Ishikawa (cell line): Measurements from ENCODE around the gene IFRD2.

Experiments
- CEBPB ChIP-seq: IDR thresholded peaks from 2 replicates; pipeline ENCODE4 v1.6.1; 2012
- CREB1 ChIP-seq: IDR thresholded peaks from 2 replicates; pipeline ENCODE4 v1.6.1; 2012; ENCODE audit warnings: low read depth
- EGR1 ChIP-seq: IDR thresholded peaks from 2 replicates; pipeline ENCODE4 v1.6.1; 2012
- EP300 ChIP-seq: IDR thresholded peaks from 2 replicates; pipeline ENCODE4 v1.6.1; 2012; ENCODE audit warnings: borderline replicate concordance
- FOXM1 ChIP-seq: IDR thresholded peaks from 2 replicates; pipeline ENCODE4 v1.6.1; 2012; ENCODE audit warnings: low read depth, borderline replicate concordance
- MAX ChIP-seq: IDR thresholded peaks from 2 replicates; pipeline ENCODE4 v1.6.1; 2012
- NFIC ChIP-seq: IDR thresholded peaks from 2 replicates; pipeline ENCODE4 v1.6.1; 2012
- RAD21 ChIP-seq: IDR thresholded peaks from 2 replicates; pipeline ENCODE4 v1.6.1; 2012; ENCODE audit warnings: low read depth
- REST ChIP-seq: IDR thresholded peaks from 2 replicates; pipeline ENCODE4 v1.6.1; 2012; ENCODE audit warnings: low read depth, mild to moderate bottlenecking
- TAF1 ChIP-seq: IDR thresholded peaks from 2 replicates; pipeline ENCODE4 v1.6.1; 2012; ENCODE audit warnings: low read depth, mild to moderate bottlenecking
- TCF12 ChIP-seq: IDR thresholded peaks from 2 replicates; pipeline ENCODE4 v1.6.1; 2012; ENCODE audit warnings: low read depth
- TEAD4 ChIP-seq: IDR thresholded peaks from 2 replicates; pipeline ENCODE4 v1.6.1; 2012
- USF1 ChIP-seq: IDR thresholded peaks from 2 replicates; pipeline ENCODE4 v1.6.1; 2012
- YY1 ChIP-seq: IDR thresholded peaks from 2 replicates; pipeline ENCODE4 v1.6.1; 2012; ENCODE audit warnings: low read depth
- ZBTB7A ChIP-seq: IDR thresholded peaks from 2 replicates; pipeline ENCODE4 v1.6.1; 2012; ENCODE audit warnings: low read depth

The IFRD2 gene

GRCh38 chr3:50321336-50322114 lies 29.3 kb upstream of the IFRD2 start:
- TF ChIP-seq ZBTB7A (peak; percentile 43; the same call in 1 of the 2 replicates), RAD21 (no peak; the same call in 1 of the 2 replicates), TAF1 (no peak), CREB1 (0 out of 2 replicates have a peak, but pooled peaks have one; percentile 26), MAX (peak; percentile 85), FOXM1 (no peak), REST (no peak), EGR1 (peak; percentile 71; the same call in 1 of the 2 replicates), TEAD4 (no peak), EP300 (peak; percentile 68; the same call in 1 of the 2 replicates), YY1 (peak; percentile 53)

GRCh38 chr3:50320853-50321335 lies 28.7 kb upstream of the IFRD2 start:
- TF ChIP-seq FOXM1 (no peak), MAX (no peak; the same call in 1 of the 2 replicates), EGR1 (peak; percentile 15; the same call in 1 of the 2 replicates), TAF1 (no peak; the same call in 1 of the 2 replicates), ZBTB7A (peak; percentile 89), REST (no peak), CREB1 (no peak), EP300 (no peak), YY1 (no peak), CEBPB (no peak), NFIC (no peak), USF1 (peak; percentile 73), TEAD4 (no peak), RAD21 (no peak)

- TF ChIP-seq TAF1: no peak
- no peak for TF ChIP-seq ZBTB7A
- no peak for TF ChIP-seq REST
- TF ChIP-seq CEBPB: no peak
- no peak for TF ChIP-seq CREB1
- no peak for TF ChIP-seq RAD21
- no peak for TF ChIP-seq YY1
- no peak for TF ChIP-seq FOXM1
- no peak for TF ChIP-seq EP300
- TF ChIP-seq NFIC: no peak
Observed at GRCh38 chr3:50319894-50320625, 27.8 kb upstream of the IFRD2 start.

- TF ChIP-seq NFIC (no peak), CEBPB (no peak), YY1 (no peak), FOXM1 (no peak), TEAD4 (no peak), USF1 (no peak), TAF1 (no peak), EP300 (no peak), ZBTB7A (no peak), EGR1 (no peak), MAX (no peak), REST (no peak), TCF12 (no peak), RAD21 (no peak), CREB1 (no peak)
Observed at GRCh38 chr3:50319181-50319893, 27.1 kb upstream of the IFRD2 start.
